Daoy (cell line): Measurements from ENCODE around the gene UBE2N. TPM values are rescaled to one million over a fixed set of nuclear protein-coding genes. Genes with fewer than 3 reads are reported as not detected.
A peak's percentile ranks its signal among the peaks of the same experiment; 100 is the strongest.
"Not testable (repeated sequence)": the region's sequence is repeated elsewhere in the genome, so short reads cannot be mapped to it uniquely, and the experiment has no call there.

ENCODE experiments used
- DNase-seq: peaks from one replicate; pipeline ENCODE4 v3.0.0-alpha.2; 2015; ENCODE audit warnings: low read depth
- total RNA-seq: library from RNA; depleted of rRNA; stranded (reverse); fragments of >200 nt; shearing (Covaris generic); gene quantifications from 2 replicates; pipeline ENCODE4 v1.2.3, GENCODE V29; 2014

UBE2N gene
- total RNA-seq, 1 experiment from 2014 or later: 130 TPM

DNA sequence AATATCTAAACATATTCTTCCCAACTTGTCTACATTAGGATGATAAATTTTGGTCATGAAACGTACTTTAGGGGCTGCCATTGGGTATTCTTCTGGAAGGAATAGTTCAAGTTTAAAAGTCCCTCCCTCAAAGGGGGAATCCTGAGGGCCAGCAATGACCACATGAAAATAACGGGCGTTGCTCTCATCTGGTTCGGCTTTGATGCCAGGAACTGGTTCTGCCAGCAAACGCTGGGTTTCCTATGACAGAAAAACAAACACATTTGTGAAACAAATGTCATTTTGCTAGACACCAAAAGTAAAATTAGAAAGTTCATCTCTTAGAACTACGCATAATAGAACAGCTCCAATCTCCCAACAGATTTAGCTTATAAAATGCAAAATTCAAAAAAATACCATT is 30.7 kb downstream of the UBE2N start:
- not testable (repeated sequence) for DNase-seq

DNA sequence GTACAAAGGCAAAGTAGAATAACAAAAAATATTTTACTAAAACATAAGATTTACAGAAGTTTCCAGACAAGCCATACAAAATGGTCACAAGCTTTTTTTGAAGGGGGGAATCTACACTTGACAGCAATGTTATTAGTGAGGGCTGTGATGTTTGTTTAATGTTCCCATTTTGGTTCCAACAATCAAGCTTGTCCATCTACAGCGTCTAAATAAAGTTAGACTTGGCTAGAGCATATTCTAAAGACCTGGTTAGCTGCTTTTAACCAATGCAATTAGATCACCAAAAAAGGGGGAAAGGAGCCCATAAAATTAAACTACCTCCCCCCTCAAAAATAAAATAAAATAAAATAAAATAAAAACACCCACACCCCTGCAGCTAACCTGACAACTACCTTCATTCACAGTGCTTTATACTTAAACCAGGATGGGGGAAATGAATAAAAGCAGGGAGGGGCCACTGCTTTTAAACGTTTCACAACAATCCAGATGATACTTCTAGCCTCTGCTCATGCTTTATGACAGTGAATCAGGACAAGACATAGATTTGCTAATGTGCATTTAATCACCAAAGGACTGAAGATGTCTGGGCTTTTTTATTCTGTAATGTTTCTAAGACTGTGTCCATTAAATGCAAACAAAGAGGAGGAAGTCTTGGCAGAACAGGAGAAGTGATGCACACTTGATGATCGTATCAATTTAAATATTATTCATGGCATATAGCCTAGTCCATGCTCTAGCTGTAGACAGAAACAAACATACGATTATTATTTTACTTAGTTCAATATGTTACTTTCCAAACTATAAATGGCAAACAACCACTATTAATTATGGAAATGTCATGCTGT is 32.2 kb downstream of the UBE2N start:
- not testable (repeated sequence) for DNase-seq

DNA sequence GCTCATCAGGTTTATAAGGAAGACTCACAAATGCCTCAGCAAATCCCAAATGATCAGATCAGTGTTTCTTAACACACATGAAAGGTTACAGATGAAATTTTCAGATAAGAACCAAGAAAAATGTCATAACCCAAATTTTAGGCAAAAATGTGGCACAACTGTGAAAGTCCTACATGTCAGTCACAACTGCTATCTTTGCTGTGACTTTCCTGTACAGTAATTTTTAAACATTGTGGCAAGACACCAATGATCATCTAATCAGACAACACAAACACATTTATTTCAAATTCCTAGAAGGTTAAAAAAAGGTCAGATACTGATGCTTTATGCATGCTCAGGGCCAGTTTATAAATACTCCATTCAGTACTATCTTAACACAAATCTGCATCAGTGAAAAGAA is 32.9 kb downstream of the UBE2N start:
- DNase-seq: no peak

DNA sequence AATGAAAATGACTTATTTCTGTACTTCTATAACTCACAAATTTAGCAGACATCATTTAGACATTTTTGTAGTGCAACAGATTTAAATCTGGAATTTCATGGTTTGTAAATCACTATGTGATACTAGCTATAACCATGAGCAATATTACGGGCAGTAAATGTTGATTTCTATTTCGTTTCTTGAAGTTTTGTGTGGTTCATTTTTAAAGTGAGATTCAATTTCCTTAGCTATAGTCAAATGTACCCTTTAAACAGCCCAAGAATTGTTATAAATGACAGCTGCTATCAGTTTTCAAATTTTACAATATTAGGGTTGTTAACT is 33.8 kb downstream of the UBE2N start:
- DNase-seq: no peak

DNA sequence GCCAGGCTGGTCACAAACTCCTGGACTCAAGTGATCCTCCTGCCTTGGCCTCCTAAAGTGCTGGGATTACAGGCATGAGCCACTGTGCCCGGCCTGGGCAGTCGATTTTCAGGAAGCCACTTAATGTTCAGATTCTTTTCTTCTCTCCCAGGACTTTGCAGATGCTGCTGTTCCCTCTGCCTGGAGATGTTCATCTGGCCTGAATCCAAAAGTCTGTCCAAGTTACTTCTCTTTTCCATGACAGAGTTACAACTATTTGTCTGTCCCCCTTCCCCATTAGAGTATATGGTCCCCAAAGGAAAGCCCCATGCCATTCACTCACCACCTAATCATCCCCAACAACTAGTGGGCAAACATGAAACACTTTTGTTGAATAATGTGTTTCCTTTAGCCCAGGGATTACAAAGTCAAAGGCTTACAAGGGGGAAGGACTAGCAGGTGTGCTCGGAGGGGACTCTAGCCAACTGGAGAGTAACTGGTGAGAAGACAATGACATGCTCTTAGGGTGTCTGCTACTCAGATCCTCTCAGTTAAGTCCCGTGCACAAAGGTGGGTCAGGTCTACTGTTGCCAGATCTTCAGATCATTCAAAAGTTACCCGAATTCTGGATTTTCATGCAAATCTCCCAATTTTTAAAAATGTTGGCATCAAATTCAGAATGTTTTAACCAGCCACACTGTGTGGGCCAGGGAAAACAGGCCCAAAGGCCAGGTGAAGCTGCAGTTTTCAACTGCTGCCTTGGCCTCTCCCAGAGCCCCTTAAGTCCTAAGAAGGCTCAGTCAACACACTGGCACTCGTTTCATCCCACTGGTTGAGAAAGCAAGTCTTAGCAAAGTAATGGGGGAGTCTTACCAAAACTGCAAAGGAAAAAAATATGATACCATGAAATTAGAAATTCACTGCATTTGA is 34.4 kb downstream of the UBE2N start:
- DNase-seq: no peak

DNA sequence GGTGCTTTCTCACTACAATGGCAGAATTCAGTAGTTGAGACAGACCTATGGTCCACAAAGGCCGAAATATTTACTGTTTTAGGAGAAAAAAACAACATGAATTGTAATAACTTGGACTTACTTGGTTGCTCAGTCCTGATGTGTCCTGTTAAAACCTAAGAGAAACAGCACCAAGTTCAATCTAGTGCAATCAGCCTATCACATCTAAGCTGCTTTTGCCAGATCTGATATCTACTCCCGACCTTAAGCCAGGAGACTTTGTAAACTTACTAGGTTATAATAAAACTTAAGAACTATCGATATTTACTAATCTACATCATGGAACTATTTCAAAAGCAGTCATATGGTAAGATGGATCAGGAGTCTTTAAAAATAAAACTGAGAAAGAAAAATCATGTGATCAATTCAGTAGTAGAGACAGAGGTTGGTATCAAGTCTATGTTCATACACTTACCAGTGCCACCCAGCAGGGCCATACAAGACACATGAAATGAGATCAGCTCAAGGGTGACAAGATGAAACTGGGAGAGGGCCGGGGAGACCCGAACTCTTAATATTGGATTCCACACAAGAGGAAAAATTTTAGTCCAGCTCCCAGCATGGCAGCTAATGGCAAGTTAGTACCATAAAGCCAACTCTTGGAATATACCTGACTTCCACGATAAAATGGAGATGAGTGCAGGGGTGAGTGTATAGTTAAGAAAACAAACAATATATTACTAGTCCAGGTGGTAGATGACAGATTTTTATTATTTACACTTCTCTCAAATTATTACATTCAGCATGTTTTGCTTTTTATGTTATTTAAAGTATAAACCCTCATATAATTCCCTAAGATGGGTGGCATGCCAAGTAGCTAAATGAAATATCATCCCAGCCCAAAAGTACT is 36.5 kb downstream of the UBE2N start:
- DNase-seq: no peak

DNA sequence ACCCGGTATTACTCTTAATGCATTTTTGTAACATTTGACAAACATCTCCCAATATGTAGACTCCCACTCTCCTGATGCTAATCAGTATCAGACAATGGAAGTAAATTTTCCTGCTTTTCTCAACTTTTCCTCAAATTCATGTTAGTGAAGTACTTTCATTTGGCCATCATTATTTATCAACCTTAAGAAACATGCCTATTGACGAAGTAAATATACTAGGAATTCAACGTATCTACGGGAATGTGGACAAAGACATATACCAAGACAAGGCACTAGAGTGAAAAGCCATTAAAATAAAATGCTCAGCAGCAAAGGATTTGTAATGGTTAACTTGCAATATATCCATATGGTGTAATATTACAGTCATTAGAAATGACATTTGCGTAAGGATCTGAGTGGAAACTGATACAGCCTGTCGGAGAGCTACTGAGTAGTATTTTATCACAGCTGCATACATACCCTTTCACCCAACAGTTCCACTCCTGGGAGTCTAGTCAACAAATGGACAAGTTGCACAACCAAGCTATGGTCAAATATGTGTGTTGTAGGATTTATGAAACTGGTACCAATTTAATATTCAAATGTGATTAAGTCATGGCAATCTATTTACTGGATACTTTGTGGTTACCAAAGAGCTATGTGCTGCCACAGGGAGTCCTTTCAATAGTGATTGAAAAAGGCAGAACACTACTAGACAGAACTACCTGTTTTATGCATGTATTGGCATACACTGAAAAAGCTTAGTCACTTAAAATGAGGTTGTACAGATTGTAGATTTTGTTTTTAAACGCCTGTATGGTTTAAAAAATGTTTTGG is 37.6 kb downstream of the UBE2N start:
- no peak for DNase-seq

DNA sequence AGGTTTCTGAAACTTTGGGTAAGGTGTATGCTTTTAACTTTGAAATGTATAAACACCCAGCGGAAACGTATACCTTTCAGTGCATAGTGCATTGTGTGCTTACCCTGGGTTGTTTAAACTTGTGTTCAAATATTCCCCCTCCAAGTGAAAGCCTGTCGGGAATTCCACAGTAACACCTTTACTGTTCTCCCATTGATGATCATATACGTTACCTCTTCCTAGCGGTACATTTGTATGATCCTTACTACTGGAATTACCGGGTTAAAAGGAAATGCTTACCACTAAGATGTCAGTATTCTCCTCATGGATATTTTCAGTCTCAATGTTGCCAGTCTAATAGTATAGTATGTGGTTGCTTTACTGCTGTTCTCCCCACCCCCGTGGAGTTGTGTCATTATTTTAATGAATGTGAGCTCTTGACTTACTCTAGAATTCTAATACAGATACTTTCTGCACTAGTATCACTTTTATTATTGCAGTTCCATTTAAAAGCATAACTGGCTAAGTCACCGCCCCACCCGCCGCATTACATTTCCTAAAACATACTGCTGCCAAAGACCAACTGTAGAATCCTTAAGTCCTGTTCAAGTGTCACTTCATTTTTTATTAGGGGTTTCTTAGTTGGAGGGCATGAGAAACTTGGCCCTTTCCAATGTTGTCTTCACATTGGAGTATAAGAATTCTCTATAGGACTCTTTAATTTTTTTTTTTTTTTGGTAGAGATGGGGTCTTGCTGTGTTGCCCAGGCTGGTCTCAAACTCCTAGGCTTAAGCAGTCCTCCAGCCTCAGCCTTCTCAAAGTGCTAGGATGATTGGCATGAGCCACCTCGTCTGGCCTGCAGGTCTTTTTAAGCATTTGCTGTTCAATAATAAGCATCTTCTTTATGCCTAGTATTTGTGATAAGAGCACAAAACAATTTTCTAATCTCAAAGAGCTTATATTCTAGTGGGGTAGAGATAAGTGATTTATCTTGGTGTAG is 39.1 kb downstream of the UBE2N start:
- DNase-seq: no peak

DNA sequence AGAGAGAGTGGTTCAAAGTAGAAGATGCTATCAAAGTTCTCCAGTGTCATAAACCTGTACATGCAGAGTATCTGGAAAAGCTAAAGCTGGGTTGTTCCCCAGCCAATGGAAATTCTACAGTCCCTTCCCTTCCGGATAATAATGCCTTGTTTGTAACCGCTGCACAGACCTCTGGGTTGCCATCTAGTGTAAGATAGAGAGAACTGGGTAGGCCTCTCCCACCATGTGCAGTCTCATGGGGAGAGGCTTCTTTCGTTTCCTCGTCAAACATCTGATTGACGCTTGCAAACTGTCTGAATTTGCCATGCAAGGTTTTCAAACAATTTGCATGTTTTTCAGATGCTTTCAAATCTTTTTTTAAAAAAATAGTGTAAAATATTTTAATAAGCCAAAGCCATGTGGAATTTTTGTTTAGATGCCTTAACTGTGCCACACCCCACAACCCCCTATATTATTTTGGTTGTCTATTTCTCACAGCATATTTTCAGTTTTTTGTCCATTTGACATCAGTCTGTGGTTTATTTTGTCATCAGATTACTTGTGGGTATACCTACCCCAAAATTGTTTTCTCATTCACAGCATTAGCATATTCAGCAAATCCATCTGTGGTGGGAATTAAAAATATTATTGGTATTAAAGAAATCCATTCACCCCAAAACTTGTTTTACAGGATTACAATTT is 42.4 kb downstream of the UBE2N start:
- not testable (repeated sequence) for DNase-seq

DNA sequence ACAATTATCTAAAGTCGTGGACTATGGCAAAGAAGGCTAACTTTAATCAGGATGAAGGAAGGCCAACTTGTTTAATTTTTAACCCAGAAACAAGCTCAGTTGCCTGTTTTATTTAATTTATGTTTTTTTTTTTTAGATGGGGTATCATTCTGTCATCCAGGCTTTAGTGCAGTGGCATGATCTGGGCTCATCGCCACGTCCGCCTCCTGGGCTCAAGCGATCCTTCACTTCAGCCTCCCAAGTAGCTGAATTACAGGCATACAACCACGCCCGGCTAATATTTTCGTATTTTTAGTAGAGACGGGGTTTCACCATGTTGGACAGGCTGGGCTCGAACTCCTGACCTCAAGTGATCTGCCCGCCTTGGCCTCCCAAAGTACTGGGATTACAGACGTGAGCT is 44.3 kb downstream of the UBE2N start:
- no peak for DNase-seq

DNA sequence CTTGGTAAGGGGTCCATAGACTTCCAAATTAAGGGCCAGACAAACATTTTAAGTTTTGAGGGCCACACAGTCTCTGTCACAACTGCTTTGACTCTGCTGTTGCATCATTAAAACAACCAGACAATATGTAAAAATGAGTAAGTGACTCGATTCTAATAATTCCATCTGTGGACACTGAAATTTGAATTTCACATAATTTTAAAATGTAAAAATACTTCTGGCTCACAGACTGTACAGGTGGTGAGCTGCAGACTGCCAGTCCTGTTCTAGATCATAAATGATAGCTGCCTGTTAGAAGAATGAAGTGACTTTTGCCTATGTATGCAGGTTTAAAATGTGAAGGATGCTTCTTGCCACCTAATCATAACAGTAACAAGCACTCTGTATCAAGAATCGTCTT is 48.3 kb downstream of the UBE2N start:
- no peak for DNase-seq

DNA sequence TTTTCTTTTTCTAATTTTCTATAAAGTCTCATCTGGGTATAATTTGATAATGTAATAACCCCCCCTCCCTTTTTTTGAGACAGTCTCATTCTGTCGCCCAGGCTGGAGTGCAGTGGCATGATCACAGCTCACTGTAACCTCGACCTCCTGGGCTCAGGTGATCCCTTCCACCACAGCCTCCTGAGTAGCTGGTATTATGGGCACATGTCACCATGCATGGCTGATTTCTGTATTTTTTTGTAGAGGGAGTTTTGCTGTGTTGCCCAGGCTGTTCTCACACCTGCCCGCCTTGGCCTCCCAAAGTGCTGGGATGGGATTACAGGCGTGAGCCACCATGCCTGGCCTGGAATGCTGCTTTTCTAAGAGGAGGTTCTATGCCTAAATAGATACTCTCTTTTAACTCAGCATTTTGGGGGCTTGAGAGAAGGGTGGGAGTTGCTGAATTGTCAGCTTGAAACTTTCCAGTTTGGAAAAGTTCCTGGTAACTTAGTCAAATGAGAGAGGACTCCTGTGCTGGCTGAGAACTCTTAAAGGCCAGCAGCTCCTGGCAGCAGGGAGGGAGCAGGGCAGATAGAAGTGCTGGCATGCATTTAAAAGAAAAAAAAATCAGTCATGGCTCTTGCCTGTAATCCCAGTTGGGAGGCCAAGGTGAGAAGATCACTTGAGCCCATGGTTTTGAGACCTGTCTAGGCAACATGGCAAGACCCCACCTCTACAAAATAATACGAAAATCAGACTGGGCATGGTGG is 51.0 kb downstream of the UBE2N start:
- no peak for DNase-seq

DNA sequence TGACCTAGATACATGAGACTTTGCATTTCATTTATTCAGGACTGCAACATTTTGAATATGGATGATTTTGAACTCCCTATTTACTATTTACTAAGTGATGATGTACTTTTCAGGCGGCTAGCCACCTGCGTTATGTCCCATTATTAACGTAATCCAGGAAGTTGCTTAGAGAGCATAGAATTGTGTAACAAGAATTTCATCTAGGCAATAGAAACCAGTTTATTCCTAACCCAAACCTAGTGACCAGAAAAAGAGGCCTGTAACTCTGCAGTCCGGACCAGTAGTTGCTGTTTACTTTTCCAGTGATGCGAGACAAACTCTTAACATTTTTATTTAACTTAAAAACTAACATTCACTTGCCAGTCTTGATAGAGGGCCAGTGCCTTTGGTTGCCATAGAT is 51.7 kb downstream of the UBE2N start:
- no peak for DNase-seq

DNA sequence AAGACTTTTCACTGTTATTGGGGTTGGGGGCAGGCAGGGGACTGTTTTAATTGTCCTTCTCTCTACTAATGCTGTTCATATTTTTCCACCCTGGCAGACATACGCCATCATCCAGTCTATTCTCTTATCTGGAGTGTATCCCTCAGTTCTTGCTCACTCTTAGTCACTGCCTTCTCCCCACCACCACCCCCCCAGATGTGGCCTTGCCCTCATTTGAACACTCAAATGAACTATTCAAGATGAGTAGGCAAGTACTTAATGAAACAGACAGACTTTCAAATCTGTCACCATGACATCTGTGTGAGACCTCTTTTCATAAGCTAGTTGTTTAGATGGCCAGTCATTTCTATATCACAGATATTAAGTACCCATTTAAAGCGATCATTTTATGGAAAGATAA is 54.0 kb downstream of the UBE2N start:
- DNase-seq: peak; percentile 76

DNA sequence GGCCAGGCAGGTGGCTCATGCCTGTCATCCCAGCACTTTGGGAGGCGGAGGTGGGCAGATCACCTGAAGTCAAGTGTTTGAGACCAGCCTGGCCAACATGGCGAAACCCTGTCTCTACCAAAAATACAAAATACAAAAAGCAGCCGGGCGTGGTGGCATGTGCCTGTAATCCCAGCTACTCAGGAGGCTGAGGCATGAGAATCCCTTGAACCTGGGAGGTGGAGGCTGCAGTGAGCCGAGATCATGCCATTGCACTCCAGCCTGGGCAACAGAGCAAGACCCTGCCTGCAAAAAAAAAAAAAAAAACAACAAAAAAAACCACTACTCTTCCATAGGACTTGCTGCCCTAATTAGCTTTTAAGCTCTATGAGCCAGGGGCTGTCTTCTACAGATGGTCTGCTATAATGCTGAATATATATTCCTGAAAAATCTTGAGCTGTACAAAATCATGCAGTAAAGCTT is 59.7 kb downstream of the UBE2N start:
- DNase-seq: not testable (repeated sequence)

DNA sequence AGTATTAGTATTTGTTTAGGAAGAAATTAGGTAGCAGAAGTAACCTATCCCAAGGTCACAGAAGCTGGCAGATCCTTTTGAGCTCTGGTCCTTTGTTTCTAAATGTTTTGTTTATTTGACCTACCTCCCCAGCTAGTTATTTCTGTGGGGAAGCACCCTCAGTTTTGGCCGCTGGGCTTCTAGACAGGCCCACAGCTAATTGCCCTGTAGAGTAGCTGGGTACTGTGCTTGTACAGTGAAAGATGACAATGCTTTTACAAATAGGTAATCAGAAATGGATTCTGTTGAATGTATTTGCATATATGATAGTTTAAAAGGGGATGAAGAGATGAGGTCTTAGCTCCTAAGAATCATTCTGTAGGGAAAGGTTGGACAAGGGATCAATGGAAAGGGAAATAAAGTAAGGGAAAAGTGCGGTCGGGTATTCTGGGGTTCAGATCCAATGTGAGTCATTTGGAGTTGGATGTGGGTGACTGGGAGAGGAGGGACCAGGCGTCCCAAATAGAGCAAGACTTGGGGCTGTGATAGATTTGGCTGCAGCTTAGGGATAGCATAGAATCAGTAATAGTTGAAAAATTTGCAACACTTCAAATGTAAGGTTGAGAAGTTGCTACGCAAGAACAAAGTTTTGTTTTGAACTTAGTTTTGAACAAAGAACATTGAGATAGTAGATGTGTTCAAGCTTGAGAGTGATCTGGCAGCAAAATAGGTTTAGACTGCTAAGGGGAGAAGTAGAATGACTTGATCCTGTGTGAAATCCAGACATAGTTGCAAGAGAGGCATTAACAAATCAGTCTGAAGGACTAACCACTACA is 60.4 kb downstream of the UBE2N start:
- no peak for DNase-seq

DNA sequence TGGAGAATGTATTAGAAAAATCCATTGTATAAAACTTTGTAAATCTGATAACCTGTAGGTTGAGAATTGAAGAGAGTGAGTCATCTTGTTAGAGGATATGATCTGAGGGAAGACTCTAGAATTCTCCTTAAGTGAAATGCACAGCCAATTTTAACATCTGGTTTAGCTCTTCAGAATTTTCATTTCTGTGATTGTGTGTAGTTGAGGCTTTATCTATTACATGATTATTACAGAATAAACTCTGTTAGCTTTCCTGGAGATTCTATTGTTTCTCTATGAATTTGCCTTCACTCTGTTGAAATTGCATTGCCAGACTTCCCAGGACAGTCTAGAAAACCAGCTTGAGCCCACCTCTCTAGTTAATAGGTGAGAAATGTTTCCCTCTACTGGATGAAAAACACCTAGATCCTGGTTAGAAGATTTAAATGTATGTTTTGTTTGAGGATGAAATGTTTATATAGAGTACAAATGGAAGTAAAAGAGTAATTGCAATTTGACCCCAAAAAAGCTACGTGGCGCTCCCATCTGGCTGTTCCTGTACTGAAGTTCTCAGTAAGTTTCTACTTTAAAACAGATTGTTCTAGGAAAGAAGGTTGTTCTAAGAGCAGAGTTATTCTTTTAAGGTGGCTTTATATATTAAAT is 61.1 kb downstream of the UBE2N start:
- no peak for DNase-seq
